ENCODE measurements around the gene HIVEP2.
"Not testable (repeated sequence)": the region's sequence is repeated elsewhere in the genome, so short reads cannot be mapped to it uniquely, and the experiment has no call there.

HIVEP2 gene

GRCh38 chr6:142945049-142945445 lies at the start of gene HIVEP2:
Gene HIVEP2, minus strand, starts transcription at chr6:142945176. Its CDS starts 170,438 bp downstream, at chr6:142774738.
- peak; percentile 53 for DNase-seq

GRCh38 chr6:142993977-142994376 lies 49.0 kb upstream of the HIVEP2 start:
- DNase-seq: no peak

- no peak for DNase-seq
These were observed 42.5 kb upstream of the HIVEP2 start for GRCh38 chr6:142987490-142987889.

GRCh38 chr6:142985281-142985680 lies 40.3 kb upstream of the HIVEP2 start:
- DNase-seq: no peak

GRCh38 chr6:142984386-142984785 lies 39.4 kb upstream of the HIVEP2 start:
- DNase-seq: no peak

- no peak for DNase-seq
These were observed 30.4 kb upstream of the HIVEP2 start for GRCh38 chr6:142975365-142975764.

- not testable (repeated sequence) for DNase-seq
These were observed 26.0 kb upstream of the HIVEP2 start for GRCh38 chr6:142970941-142971340.

GRCh38 chr6:142968601-142969000 lies 23.6 kb upstream of the HIVEP2 start:
- DNase-seq: no peak

GRCh38 chr6:142966294-142966693 lies 21.3 kb upstream of the HIVEP2 start:
- DNase-seq: no peak

GRCh38 chr6:142965164-142965563 lies 20.2 kb upstream of the HIVEP2 start:
- no peak for DNase-seq

GRCh38 chr6:142960098-142960497 lies 15.1 kb upstream of the HIVEP2 start:
- no peak for DNase-seq

GRCh38 chr6:142958343-142958742 lies 13.4 kb upstream of the HIVEP2 start:
- DNase-seq: no peak

- no peak for DNase-seq
These were observed 11.8 kb upstream of the HIVEP2 start for GRCh38 chr6:142956726-142957125.

GRCh38 chr6:142954844-142955243 lies 9.9 kb upstream of the HIVEP2 start:
- no peak for DNase-seq

GRCh38 chr6:142953373-142954273 lies 8.6 kb upstream of the HIVEP2 start:
- no peak for DNase-seq

- no peak for DNase-seq
These were observed 7.6 kb upstream of the HIVEP2 start for GRCh38 chr6:142952614-142953013.

GRCh38 chr6:142950291-142950690 lies 5.3 kb upstream of the HIVEP2 start:
- DNase-seq: no peak

GRCh38 chr6:142947714-142948480 lies 2.9 kb upstream of the HIVEP2 start:
- no peak for DNase-seq

- no peak for DNase-seq
These were observed 2.1 kb upstream of the HIVEP2 start for GRCh38 chr6:142946924-142947713.

GRCh38 chr6:142946181-142946923 lies 1.4 kb upstream of the HIVEP2 start:
- DNase-seq: peak; percentile 94

GRCh38 chr6:142945446-142946180 lies 637 bp upstream of the HIVEP2 start:
- peak; percentile 62 for DNase-seq

Measured in NCI-H1048 (cell line).